ENCODE measurements around the gene ELAC1.
"Not testable (repeated sequence)": the region's sequence is repeated elsewhere in the genome, so short reads cannot be mapped to it uniquely, and the experiment has no call there.

Gene ELAC1, protein sequence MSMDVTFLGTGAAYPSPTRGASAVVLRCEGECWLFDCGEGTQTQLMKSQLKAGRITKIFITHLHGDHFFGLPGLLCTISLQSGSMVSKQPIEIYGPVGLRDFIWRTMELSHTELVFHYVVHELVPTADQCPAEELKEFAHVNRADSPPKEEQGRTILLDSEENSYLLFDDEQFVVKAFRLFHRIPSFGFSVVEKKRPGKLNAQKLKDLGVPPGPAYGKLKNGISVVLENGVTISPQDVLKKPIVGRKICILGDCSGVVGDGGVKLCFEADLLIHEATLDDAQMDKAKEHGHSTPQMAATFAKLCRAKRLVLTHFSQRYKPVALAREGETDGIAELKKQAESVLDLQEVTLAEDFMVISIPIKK

DNA sequence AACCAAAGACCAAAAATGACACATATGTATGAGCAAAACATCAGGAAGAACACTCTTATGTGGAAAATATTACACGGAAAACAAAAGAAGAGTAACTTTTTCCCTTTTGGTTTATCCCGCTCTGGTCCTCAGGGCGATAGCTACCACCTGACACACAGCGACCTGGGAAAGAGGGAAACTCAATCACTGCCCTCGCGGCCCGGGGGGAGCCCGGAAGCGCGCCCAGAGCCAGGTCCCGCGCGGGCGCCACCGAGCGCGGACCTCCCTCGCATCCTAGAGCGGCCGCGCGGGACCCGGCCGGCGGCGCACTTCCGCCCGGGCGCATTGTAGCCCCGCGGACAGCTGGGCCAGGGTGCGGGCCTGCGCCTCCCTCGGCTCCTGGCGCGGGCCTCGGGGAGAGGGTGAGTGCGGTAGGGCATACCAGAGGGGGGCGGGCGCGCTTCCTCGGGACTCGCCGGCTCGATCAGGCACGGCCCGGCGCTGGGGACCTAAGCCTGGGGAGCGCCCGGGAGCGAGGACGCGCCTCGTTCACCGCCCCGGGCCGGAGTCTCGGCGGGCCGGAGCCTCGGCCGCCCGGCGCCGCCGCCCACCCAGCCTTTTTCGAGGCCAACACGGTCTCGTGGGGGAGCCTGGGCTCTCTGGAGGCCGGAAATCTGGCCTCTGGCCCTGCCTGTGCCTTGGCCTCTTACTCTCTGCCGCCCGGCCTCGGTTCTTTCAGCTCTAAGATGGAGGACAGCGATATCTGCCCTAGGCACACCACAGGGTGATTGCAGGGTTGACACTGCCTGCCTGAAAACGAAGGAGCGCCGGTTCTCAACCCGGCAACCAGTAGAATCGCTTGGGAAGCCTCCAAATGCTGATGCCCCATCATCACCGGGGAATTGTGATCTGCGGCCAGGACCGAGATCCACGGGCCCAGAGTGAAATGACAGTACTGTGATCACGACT, at the start of gene ELAC1:
ELAC1 (plus strand) TSS at position 327 of the 948 bp plus-strand sequence. CDS start 6,365 bp downstream, outside the sequence.
- peak; percentile 24 to 36 for DNase-seq (ENCODE audit: low read depth in 2 of 2)

DNA sequence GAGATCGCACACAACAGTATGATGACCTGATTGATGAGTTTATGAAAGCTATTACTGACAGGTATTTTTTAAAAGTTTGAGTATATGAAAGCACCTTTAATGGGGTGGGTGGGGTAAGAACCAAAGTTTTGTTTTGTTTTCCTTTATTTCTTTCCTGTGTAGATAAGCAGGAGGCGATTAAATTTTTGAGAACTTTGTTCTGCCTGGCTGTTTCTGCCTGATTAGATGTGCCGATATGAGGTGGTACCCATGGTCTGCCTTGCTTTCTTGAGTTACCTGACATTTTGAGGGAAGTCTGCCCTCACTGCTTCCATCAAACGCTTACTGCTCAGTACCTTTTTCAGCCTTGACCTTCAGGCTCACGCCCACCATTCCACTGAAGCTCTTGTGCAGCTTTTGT, 49.7 kb upstream of the ELAC1 start:
- DNase-seq (ENCODE audit: low read depth in 2 of 2) = no peak

DNA sequence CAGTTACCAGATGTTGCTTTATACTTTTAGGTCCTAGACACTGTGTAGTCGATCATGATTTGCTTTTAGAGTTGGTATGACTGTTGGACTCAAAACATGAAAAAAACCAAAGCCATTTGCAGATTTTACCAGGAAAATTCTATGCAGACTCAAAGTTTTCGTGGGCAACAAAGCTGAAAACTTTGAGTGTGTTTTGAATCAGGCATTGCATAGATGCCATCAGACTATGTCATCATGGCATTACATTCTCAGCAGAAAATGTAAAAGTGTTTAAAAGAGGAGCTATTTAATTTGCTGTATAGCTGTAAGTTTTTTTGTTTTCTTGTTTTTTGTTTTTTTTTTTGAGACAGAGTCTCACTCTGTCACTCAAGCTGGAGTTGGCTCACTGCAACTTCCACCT, 43.5 kb upstream of the ELAC1 start:
- no peak for DNase-seq (ENCODE audit: low read depth in 2 of 2)

DNA sequence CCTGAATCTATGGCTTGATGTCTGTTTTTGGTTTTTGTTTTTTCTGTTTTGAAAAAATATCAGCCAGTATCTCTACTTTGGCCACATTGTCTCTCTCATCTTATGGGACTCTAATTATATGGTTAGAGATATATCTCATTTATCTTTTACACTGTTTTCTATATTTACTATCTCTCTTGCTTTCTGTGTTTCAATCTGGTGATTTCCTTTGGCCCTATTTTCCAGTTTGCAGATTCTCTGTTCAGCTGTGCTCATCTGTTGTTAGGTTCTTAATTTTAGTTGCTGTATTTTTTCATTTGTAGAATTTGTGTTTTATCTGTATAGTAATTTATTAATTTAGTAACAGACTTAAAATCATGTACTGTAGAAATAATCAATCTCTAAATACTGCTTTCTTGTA, 41.3 kb upstream of the ELAC1 start:
- no peak for DNase-seq (ENCODE audit: low read depth in 2 of 2)

DNA sequence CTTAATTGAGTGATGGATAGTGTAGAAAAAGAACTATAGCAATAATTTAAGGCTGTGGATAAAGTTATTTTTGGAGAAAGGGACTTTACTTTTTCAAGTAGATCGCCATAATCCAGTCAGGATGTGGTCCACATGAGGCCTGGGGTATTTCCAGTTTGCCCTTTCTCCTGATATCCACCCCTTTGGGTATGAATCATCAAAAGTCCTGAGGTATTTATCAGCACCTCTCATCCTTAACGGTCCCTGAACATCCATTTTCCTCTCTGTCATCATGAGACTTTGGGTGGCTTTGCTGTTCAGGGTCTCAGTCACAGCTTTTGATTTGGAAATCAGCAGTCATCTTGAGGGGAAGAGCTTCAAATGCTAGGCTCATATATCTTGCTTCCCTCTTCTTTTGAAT, 39.3 kb upstream of the ELAC1 start:
- no peak for DNase-seq (ENCODE audit: low read depth in 2 of 2)

- DNase-seq (ENCODE audit: low read depth in 2 of 2) = no peak
Measured at GRCh38 chr18:50933684-50934083, 34.2 kb upstream of the ELAC1 start.

DNA sequence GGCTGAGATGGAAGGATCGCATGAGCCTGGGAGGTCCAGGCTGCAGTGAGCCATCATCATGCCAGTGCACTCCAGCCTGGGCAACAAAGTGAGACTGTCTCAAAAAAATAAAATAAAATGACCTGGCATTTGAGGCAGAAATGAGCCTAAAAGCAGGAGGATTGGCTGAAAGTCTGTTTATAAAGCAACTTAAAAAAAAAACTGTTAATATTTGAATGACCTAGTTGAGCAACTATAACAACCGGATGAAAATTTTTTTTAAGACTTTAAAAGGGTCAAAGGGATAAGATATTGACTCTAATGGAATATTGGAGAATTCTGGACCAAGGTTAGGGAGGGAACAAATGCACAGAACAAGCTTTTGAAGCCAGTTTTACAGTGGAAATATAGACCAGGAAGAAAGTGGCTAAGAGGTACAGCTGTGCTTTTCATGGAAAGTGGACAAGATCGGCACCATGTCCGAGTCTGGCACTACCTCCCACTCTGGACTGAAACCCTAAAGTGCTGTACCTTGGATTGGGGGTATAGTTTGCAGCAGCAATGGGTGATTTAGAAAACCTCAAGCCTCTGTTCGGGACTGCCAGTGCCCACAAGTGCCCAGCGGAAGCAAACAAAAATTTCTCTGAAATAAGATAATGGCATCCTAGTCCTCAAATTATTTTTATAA, 33.2 kb upstream of the ELAC1 start:
- DNase-seq (ENCODE audit: low read depth in 2 of 2) = no peak

DNA sequence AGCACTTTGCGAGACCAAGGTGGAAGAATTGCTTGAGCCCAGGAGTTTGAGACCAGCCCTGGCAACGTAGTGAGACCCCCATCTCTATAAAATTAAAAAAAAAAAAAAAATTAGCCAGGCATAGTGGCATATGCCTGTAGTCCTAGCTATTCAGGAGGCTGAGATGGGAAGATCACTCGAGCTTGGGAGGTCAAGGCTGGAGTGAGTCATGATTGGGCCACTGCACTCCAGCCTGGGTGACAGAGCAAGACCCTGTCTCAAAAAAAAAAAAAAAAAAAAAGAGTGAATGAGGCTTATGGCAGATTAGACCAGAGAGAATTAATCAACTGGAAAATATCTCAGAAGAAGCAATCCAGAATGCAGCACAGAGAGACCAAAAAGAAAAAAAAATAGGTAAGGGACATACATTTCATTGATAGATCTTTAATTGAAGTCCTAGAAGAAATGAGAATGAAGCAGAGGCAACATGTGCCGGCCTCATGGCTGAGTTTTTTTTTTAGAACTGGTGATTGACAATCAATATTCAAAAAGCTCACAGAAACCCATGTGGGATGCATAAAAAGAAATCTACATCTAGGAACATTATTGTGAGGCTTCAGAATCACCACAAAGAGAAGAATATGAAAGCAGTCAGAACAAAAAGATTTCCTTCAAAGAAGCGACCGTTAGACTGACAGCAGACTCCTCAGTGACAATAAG, 32.2 kb upstream of the ELAC1 start:
- no peak for DNase-seq (ENCODE audit: low read depth in 2 of 2)

GRCh38 chr18:50937183-50937582, 30.7 kb upstream of the ELAC1 start:
- no peak for DNase-seq (ENCODE audit: low read depth in 2 of 2)

GRCh38 chr18:50938912-50939311, 28.9 kb upstream of the ELAC1 start:
- no peak for DNase-seq (ENCODE audit: low read depth in 2 of 2)

GRCh38 chr18:50944245-50944932, 23.5 kb upstream of the ELAC1 start:
- no peak for DNase-seq (ENCODE audit: low read depth in 2 of 2)

- not testable (repeated sequence) for DNase-seq (ENCODE audit: low read depth in 2 of 2)
Measured at GRCh38 chr18:50945918-50946317, 21.9 kb upstream of the ELAC1 start.

- no peak for DNase-seq (ENCODE audit: low read depth in 2 of 2)
Measured at GRCh38 chr18:50947899-50948298, 19.9 kb upstream of the ELAC1 start.

DNA sequence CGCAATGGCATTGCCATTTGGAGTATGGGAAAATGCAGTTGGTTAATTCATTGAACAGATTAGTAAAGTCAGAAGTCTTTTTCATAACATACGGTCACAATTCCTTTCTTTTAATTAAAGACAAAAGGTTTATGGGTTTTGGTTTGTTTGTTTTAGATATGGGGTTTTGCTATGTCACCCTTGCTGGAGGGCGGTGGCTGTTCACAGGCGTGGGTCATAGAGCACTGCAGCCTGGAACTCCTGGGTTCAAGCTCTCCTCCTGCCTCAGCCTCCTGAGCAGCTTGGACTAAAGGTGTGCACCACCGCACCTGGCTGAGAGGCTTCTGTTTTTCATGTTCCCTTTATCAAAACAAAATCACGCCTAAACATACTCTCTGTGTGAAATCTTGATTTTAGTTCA, 18.7 kb upstream of the ELAC1 start:
- no peak for DNase-seq (ENCODE audit: low read depth in 2 of 2)

DNA sequence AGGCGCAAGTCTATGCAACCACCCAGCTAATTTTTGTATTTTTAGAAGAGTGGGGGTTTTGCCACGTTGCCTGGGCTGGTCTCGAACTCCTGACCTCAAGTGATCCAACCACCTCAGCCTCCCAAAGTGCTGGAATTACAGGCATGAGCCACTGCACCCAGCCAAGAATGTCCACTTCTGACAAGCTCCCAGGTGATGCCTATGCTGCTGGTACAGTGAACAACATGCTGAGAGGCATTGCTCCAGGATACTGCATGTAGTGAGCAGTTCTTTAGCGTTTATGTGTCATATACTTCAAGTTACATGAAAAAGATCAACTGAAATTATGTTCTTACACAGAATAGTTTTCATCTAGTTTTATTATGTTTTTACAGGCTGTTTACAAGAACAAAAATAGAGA, 17.2 kb upstream of the ELAC1 start:
- no peak for DNase-seq (ENCODE audit: low read depth in 2 of 2)

DNA sequence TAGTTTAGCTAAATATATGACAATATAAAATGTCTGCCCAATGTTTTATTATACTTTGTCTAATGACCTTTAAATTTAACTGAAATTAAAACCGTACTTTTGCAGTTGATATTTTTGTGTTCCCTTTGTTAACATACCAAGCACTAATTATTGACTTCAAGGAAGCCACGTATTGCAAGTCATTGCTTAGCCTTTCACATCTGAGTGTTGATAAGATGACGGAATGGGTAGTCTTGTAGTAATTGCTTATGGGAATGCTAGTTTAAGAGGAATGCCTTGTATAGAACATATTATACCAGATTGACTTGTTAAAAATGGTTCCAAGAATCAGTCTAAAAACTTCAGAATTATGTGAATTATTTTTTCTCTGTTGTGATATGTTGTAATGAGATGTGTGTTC, 14.0 kb upstream of the ELAC1 start:
- no peak for DNase-seq (ENCODE audit: low read depth in 2 of 2)

- DNase-seq (ENCODE audit: low read depth in 2 of 2) = no peak
Measured at GRCh38 chr18:50955253-50955652, 12.6 kb upstream of the ELAC1 start.

DNA sequence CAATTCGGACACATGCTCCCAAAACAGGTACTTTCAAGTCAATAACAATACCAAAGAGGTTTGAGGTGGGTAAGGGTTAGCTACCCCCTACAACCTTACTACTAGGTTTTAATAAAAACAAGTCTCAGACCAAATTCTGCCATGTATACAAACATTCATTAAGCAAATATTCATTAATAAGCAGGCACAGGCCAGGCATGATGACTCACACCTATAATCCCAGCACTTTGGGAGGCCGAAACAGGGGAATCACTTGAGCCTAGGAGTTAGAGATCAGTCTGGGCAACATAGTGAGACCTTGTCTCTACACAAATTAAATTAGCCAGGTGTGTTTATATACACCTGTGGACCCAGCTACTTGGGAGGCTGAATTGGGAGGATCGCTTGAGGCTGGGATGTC, 11.7 kb upstream of the ELAC1 start:
- no peak for DNase-seq (ENCODE audit: low read depth in 2 of 2)

GRCh38 chr18:50961974-50962373, 5.9 kb upstream of the ELAC1 start:
- no peak for DNase-seq (ENCODE audit: low read depth in 2 of 2)

GRCh38 chr18:50969448-50969847, 1.6 kb downstream of the ELAC1 start:
- DNase-seq (ENCODE audit: low read depth in 2 of 2) = no peak

- DNase-seq (ENCODE audit: low read depth in 2 of 2) = no peak
Measured at GRCh38 chr18:50970006-50970405, 2.2 kb downstream of the ELAC1 start.
